ENCODE data around the gene UBA52.
"Not testable (repeated sequence)": the region's sequence is repeated elsewhere in the genome, so short reads cannot be mapped to it uniquely, and the experiment has no call there.

The UBA52 gene

GRCh38 chr19:18593367-18594095, 21.9 kb downstream of the UBA52 start:
- no peak for DNase-seq

GRCh38 chr19:18594096-18594823, 22.6 kb downstream of the UBA52 start:
- DNase-seq, result peak; percentile 75

GRCh38 chr19:18594824-18595373, 23.2 kb downstream of the UBA52 start:
- no peak for DNase-seq

- DNase-seq, result no peak
These were observed 23.8 kb downstream of the UBA52 start for GRCh38 chr19:18595475-18595874.

GRCh38 chr19:18596752-18597157, 25.1 kb downstream of the UBA52 start:
- no peak for DNase-seq

GRCh38 chr19:18597809-18598660, 26.4 kb downstream of the UBA52 start:
- DNase-seq, result no peak

- DNase-seq, result no peak
These were observed 27.8 kb downstream of the UBA52 start for GRCh38 chr19:18599485-18599884.

- DNase-seq, result not testable (repeated sequence)
These were observed 29.2 kb downstream of the UBA52 start for GRCh38 chr19:18600692-18601397.

- DNase-seq, result no peak
These were observed 30.2 kb downstream of the UBA52 start for GRCh38 chr19:18601875-18602274.

- DNase-seq, result no peak
These were observed 31.7 kb downstream of the UBA52 start for GRCh38 chr19:18603255-18603957.

GRCh38 chr19:18603958-18604819, 32.5 kb downstream of the UBA52 start:
- DNase-seq, result no peak

- DNase-seq, result no peak
These were observed 33.1 kb downstream of the UBA52 start for GRCh38 chr19:18604820-18605159.

GRCh38 chr19:18605196-18605545, 33.5 kb downstream of the UBA52 start:
- DNase-seq, result no peak

GRCh38 chr19:18605546-18606280, 34.1 kb downstream of the UBA52 start:
- no peak for DNase-seq

GRCh38 chr19:18606281-18607225, 34.9 kb downstream of the UBA52 start, which contains the start of gene CRLF1:
TSS of gene CRLF1 (minus strand) at chr19:18606799. CDS start at chr19:18606656, 143 bp downstream.
- no peak for DNase-seq

GRCh38 chr19:18607226-18608101, 35.8 kb downstream of the UBA52 start:
- DNase-seq, result no peak

- no peak for DNase-seq
These were observed 36.6 kb downstream of the UBA52 start for GRCh38 chr19:18608102-18608804.

All from CD4-positive, alpha-beta T cell treated with Interleukin-21 for 1 hour (primary cell).